Measurements from ENCODE around the gene SLC24A5. TPM values are rescaled to one million over a fixed set of nuclear protein-coding genes. Genes with fewer than 3 reads are reported as not detected.

The SLC24A5 gene
- polyA plus RNA-seq, 1 donor, result 0.14 TPM

DNA sequence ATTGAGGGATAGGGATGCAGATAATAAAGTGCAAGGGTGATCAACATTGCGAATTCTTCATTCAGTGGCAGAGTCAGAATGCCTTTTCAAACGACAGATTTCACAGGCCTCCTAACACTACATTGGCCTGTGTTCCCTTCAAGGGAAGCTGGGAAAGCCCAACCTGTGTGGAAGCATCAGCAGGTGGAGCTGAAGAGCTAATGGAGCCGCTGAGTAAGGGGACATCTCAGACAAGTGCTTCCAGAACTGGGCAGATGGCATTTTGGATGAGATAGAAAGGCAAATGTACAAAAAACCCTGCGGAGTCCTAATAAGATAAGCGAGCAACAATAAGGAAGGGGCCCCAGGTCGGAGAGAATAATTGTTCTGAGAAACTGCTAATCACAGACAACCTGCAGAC is 8.5 kb upstream of the SLC24A5 start:
- no peak for DNase-seq

GRCh38 chr15:48119277-48119676 is 1.5 kb upstream of the SLC24A5 start:
- DNase-seq, result no peak

DNA sequence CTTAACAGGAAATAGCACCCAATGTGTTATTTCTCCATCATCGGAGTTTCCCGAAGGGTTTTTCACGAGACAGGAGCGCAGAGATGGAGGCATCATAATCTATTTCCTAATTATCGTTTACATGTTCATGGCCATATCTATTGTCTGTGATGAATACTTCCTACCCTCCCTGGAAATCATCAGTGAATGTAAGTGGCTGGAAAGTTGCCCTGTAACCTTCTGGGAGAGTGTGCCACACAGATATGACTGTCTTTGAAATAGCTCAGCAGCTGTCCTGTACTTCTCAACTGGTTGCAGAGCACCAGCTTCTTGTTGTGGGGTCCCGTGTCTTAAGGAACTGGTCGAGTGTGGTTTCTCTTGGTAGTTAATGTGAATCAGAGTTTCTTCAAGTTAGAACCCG is 1.1 kb downstream of the SLC24A5 start:
- DNase-seq, result no peak

- DNase-seq, result no peak
These were observed 6.0 kb downstream of the SLC24A5 start for GRCh38 chr15:48126667-48127355.

GRCh38 chr15:48131324-48131723 is 10.5 kb downstream of the SLC24A5 start:
- no peak for DNase-seq

- no peak for DNase-seq
These were observed 12.1 kb downstream of the SLC24A5 start for GRCh38 chr15:48132874-48133273.

DNA sequence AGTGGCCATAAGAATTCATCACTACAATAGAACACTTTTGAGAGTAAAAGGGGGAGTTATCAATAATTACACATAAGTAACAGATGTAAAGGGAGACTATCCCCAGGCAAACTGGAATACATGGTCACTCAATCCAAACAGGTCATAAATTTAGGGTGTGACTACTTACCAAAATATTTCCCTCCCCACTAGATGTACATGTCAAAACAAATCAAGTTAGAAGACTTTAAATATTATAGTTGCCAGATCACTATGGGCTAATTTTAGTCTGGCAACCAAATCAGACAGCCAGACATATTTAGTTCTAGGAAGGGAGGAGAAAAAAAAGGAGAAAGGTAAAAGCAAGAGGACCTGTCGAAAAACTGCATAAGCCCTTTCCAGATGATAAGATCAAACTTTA is 23.1 kb downstream of the SLC24A5 start:
- no peak for DNase-seq

DNA sequence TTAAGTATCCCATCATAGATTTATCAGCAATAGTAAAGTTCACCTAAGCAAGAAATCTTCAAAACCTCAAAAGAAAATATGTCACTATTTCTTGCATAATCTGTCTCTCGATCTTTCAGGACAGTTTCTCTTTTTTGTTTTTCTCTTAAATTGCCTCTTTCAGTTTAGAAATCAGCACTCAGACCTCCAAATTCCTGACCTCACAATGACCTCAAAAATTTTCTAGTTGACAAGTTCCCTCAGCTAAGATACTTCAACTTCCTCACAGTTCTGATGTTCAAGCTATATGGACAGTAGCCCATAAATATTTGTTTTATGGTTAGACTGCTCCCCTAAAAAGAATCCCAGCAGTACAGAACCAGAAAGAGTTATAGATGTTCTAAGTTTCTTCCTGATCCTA is 24.1 kb downstream of the SLC24A5 start:
- DNase-seq, result no peak

- DNase-seq, result no peak
These were observed 25.1 kb downstream of the SLC24A5 start for GRCh38 chr15:48145923-48146322.

DNA sequence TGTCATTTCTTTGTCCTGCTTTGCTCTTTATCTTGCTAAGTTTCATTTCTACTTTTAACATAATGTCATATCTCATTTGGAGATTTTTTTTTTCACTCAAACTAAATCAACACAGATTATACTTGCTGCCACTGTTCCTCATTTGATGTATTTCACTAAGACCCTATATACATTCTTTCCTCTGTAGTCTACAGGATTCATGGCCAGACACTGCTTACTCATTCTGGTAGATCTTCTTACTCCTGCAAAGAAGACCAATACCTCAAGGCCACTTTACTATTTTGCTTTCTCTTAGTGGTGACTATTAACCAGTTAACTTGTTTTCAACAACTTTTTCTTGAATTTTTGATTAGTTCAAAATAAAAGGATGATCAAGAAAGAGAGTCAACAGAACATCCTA is 26.6 kb downstream of the SLC24A5 start:
- no peak for DNase-seq

GRCh38 chr15:48149858-48150257 is 29.1 kb downstream of the SLC24A5 start:
- no peak for DNase-seq

GRCh38 chr15:48153526-48153925 is 32.7 kb downstream of the SLC24A5 start:
- DNase-seq, result no peak

DNA sequence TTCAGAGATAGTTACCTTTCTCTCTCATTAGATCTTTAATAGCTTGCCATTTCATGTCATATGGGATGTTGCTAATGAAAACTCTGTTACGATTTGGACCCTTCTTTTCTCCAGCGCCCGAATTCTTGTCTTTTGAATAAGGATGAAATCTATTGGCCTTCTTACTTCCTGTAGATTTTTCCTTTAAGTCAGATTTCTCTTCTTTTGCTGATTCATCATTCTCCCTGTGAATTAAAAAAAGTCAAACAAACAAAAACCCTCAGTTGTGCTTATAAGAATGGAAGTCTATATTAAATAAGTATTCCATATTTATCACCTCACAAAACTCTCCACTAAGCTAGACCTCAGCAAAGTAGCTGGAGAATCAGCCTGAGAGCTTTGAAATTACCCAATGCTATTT is 47.8 kb downstream of the SLC24A5 start:
- no peak for DNase-seq

DNA sequence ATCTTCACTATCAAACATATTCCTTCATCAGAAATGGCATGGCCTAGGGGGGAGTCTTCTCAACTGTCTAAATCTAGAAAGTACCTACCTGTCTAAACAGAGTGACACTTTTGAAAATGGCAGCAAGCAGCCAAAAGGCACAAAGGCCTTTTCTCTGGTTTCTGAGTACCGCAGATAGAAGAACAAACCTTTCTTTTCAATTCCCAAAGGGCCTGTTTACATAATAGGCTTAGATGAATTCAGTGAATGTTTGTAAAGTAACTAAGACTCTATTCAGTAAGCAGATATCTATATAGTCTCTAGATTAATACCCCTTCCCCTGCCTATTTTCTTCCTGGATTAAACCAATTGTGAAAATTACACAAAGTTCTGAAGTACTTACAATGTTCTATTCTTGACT is 50.2 kb downstream of the SLC24A5 start:
- no peak for DNase-seq

DNA sequence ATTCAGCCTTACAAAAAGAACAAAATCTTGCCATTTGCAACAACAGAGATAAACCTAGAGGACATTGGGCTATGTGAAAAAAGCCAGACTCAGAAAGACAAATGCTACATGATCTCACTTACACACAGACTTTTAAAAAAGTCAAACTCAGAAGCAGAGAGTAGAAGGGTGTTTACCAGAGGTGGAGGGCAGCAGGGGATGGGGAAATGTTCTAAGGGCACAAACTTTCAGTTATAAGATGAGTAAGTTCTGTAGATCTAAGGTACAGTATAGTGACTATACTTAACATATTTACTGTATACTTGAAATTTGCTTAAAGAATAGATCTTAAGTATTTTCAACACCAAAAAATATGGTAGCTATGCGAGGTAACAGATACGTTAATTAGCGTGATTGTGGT is 54.3 kb downstream of the SLC24A5 start:
- DNase-seq, result no peak

DNA sequence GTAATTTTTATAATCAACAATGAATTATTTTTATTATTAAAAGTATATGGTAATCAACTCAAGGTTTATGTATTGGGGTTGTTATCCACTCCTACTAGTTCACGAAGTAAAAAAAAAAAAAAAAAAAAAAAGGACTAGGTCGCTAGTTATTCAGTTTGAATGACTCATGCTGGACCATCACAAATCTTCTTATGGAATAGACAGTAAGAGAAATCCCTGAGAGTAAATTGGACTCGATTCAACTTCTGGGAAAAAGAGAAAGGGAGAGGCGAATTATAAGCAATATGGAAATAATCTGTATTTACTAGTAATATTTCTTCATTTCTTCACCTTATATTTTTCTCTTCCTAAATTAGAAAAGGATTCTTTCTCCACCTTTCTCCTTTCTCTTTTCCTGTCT is 55.3 kb downstream of the SLC24A5 start:
- peak; percentile 11 for DNase-seq

GRCh38 chr15:48176957-48177356 is 56.2 kb downstream of the SLC24A5 start:
- DNase-seq, result no peak

DNA sequence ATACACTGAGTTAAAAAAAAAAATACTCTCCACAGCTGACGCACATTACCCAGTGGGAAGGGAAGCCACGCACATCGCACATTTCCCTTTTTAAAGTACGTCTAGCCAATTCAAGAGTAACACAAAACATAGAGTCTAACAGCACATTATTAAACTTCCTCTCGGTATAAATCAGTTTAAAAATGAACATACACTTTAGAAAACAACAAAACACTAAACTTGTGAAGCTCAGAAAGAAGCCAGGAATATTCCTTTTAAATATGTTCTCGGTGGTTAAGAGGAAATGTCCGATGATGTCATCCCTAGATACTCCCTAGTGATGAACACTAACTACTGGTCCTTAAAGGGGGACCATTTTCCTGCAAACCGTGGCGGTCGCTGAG is 56.6 kb downstream of the SLC24A5 start:
- DNase-seq, result peak; percentile 56

DNA sequence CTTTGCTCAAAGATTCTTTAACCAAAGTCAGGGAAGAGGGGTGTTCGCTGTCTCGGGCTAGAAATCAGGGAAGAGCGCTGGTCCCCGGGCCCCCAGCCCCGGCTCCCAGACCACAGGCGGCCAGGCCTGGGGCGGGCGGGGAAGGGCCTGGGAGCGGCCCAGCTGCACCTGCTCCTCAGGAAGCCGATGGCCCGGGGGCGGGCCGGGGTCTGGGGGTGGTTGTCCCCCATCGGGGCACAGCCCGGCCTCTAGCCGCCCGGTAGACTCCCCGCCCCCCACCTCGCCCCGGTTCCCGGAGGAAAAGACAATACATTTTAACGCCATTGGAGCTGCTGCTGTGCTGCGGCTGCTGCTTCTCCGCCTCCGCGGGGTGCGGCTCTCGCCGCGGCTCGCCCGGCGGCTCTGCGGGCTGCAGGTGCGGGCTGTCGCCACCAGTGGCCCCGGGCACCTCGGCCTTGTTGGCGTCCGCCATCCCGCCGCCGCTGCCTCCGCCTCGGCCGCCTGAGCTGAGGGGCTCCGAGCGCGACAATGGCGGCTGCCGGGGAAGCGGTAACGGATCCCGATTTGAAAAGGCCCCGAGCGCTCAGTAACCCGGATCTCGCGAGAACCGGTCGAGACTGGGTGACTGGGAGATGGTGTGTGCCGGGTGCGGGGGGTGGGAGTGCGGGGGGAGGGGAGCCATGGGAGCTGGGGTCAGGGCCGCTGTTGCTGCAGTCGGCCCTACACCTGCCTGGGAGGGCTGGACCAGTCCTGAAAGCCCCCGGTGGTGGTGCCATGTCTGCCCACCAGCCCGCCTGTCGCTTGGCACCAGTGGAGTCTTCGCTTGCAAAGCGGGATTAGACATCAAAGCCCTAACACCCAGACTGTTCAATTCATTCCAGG is 57.2 kb downstream of the SLC24A5 start, which contains the start of gene MYEF2:
Gene MYEF2 (minus strand): TSS at position 530 of the 882 bp plus-strand sequence. CDS start 58 bp downstream, at position 472.
- DNase-seq, result peak; percentile 48

- peak; percentile 3 for DNase-seq
These were observed 57.8 kb downstream of the SLC24A5 start for GRCh38 chr15:48178648-48178931.

GRCh38 chr15:48182749-48183148 is 62.0 kb downstream of the SLC24A5 start:
- DNase-seq, result no peak

DNA sequence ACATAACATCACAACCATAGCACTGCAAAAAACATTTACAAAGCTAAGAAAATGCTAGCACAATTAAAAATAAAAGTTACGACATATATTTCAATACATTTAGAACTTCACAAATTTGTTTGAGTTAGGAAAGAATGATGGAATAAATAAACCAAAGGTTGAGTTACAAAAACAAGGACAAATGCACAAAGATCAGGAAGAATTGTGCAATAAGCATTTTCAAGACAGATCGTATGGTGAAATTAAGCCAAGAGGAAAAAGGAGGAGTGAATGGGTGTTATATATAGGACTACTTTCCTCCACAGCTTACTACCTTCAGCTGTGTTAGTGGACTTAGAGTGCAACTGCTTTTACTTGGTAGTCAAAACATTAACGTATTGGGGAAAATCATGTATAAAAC is 64.7 kb downstream of the SLC24A5 start:
- no peak for DNase-seq

DNA sequence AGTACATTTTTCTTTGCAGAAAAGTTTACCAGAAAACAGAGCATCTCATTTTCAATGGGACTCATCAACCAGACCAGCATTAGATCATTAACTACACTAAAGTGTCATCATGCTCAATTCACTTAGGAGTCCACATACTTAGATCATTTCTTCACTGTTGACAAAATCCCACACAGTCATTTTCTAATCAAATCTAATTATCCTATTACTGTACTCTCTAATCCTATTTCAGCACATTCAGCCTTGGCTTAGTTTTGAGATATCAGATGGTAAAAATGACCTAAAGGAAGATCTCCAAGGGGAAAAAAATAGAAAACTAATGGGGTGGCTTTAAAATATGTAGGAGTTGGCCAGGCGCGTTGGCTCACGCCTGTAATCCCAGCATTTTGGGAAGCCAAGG is 65.5 kb downstream of the SLC24A5 start:
- no peak for DNase-seq

GRCh38 chr15:48190932-48191573 is 70.3 kb downstream of the SLC24A5 start:
- peak; percentile 87 for DNase-seq
